ENCODE measurements around the gene CD69.
"Not testable (repeated sequence)": the region's sequence is repeated elsewhere in the genome, so short reads cannot be mapped to it uniquely, and the experiment has no call there.

The CD69 gene

DNA sequence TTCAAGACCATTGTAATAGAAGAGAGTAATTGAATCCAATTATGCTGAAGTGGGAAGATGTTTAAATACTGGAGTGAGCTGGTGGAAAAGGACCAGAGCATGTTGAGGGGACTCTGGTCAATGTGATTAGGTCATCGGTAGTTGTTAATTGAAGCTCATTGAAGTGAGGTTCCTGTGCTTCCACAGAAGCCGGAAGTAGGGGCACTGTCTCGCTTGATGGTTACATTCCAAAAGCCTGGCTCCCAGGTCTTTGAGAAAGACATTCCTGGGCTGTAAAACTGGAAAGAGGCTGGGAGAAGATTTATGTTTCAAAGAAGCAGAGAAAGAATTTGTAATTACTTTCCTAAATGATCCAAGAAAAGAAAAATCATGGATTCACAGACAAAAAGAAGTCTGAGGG lies 15.5 kb downstream of the CD69 start:
- DNase-seq, result no peak

DNA sequence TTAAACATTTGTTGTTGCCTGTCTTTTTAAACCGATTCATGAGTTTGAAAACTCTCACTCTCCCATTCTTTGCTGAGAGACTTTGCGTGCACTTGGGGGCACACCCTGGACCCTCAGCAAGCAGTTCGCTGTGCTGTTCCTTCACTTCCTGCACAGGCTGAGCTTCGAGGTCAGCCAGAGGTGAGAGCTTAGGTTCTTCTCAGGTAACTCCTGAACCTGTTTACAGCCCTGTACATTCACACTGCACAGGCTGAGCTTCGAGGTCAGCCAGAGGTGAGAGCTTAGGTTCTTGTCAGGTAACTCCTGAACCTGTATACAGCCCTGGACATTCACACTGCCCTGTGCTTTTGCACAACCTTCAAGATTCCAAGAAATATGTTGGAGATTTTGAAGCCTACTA lies 18.0 kb downstream of the CD69 start:
- DNase-seq, result peak; percentile 74 to 80

DNA sequence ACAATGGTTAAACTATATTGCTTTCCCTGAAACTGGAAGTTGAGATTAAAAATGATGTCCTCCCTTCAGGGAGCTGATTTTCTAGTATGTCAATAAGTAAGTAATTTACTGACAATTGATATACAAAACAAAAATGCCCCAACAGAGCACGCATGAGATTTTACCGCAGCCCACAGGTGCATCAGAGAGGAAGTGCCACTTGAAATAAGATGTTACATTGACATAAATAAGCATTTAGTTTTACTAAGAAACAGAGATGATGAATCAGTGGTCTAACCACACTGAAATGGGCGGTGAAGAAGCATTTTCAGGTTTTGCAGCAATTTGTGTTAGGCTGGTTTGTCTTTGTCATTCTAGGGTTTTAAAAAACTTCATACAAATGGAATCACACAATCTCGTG lies 19.0 kb downstream of the CD69 start:
- DNase-seq, result peak; percentile 92 to 93

DNA sequence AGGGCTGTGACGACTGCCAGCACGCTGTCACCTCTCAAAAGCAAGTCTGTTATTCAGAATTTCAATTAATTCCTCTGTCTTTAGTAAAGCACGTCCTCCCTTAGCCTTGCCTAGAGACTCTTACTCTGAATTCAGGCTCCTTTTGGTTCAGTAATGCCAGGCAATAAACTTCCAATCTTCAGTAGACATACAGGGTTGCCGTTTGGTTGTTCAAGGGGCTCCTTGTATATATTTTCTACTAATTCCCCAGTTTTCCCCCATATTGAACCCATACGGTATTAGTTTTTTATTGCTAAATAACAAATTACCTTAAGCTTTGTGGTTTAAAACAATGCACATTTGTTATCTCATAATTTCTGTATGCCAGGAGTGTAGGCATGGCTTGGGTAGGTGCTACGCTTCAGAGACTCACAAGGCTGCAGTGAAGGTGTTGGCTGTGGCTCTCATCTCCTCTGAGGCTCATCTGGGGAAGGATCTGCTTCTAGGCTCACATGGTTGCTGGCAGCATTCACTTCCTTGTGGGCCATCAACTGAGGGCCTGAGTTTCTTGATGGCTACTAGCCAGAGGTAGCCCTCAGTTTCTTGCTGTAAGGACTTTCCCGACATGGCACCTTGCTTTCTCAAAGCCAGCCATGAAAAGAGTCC lies 20.5 kb downstream of the CD69 start:
- peak; percentile 71 to 79 for DNase-seq

DNA sequence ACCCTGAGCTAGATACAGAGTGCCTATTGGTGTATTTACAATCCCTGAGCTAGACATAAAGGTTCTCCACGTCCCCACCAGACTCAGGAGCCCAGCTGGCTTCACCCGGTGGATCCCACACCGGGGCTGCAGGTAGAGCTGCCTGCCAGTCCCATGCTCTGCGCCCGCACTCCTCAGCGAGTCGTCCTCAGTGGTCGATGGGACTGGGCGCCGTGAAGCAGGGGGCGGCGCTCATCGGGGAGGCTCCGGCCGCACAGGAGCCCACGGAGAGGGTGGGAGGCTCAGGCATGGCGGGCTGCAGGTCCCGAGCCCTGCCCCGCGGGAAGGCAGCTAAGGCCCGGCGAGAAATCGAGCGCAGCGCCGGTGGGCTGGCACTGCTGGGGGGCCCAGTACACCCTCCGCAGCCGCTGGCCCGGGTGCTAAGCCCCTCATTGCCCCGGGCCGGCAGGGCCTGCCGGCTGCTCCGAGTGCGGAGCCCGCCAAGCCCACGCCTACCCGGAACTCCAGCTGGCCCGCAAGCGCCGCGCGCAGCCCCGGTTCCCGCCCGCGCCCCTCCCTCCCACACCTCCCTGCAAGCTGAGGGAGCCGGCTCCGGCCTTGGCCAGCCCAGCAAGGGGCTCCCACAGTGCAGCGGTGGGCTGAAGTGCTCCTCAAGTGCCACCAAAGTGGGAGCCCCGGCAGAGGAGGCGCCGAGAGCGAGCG lies 21.1 kb downstream of the CD69 start:
- DNase-seq, result peak; percentile 39 to 65

DNA sequence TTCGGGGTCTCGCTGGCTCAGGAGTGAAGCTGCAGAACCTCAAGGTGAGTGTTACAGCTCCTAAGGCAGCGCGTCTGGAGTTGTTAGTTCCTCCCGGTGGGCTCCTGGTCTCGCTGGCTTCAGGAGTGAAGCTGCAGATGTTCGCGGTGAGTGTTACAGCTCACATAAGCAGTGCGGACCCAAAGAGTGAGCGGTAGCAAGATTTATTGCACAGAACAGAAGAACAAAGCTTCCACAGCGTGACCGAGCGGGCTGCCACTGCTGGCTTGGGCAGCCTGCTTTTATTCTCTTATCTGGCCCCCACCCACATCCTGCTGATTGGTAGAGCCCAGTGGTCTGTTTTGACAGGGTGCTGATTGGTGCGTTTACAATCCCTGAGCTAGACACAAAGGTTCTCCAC lies 21.8 kb downstream of the CD69 start:
- DNase-seq, result not testable (repeated sequence)

DNA sequence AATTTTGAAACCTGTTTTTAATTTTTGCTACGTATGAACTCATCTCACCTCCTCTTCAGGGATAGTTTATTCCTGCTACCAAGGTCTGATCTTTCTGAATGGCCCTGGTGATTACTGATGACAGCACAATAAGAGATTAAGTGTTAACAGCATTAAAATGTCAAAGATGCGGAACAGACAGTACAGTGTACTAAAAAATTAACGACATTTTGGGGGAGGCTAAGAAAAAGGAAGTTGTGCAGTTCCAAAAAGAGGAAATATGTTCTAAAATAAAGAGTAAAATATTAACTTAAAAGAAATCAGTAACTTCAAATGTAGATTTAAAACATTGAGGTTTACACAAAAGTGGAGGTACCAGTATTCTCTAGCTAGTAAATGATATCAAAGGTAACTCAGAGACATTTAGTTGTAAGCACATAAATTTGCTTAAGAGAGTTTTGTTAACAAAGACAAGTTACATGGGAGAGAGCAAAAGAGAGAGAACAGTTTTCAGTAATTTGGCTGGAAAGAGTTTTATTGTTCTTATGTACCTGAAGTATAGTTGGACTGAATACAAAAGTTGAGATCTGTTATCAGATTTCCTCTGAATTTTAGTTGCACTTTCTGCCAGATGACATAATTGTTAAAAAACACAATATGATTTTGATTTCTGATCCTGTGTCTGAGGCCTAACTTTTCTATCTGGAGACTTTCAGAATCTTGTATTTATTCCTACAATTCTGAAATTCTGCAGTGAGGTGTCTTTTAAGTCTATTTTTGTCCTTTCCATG lies 23.6 kb downstream of the CD69 start:
- DNase-seq, result peak in 1 of 2 donors; percentile 85

DNA sequence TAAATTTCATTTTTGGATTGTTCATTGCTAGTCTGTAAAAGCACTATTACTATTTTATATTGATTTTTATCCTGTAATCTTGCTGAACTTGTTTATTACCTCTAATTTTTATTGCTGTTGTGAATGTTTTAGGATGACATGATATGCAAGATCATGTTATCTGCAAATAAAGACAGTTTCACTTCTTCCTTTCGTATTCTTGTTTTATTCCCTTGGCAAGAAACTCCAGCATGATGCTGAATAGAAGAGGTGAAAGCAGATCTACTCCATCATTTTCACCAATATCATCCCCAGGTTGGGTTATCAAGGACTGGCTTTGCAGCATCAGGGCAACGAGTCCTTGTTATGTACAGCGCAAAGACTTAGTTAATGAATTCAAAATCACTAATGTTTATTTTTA lies 25.1 kb downstream of the CD69 start:
- DNase-seq, result no peak

DNA sequence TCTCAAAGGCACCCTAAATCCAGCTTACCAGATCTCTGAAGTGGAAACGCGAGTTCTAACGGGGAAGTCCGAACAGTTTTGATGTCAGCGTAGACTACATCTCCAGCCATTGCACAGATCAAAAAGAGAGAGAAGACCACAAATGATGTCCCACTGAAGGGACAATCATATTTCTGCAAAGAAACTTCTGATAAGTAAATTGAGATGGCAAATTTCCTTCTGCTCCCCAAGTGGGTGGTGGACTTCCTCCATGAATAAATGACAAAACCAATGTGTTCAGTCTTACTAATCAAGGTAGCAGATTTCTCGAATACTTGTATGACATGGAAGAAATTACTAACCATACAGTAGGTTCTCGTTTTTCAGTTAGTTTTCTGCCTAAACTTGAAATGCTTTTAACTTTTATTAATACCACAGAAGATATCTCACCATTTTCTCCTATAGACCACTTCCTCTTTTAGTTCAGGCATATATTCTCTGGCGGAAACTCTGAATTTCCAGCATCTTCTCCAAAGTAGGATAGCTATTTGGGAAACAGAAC lies 27.7 kb downstream of the CD69 start, which contains the start of gene CLECL1:
CLECL1 (minus strand) TSS at position 177 of the 541 bp plus-strand sequence.
- DNase-seq, result peak in 1 of 2 donors; percentile 51

DNA sequence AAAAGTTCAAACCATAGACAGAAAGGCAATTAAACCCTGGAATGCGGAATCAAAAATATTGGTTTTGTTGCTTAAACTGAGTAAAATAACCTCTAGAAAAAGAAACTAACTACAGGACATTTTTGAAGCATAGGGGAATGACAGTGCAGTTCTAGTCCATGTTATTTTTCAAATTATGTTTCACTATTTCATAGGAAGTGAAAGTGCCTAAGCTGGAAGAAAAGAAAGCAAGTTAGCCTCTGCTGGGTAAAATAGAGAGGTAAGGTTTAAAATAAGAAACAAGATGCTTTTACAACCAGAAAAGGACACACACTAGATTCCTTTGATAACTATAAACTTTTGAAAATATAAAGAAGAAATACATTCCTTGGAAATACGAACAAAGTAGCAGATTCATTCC lies 28.9 kb downstream of the CD69 start:
- DNase-seq, result peak in 1 of 2 donors; percentile 38

DNA sequence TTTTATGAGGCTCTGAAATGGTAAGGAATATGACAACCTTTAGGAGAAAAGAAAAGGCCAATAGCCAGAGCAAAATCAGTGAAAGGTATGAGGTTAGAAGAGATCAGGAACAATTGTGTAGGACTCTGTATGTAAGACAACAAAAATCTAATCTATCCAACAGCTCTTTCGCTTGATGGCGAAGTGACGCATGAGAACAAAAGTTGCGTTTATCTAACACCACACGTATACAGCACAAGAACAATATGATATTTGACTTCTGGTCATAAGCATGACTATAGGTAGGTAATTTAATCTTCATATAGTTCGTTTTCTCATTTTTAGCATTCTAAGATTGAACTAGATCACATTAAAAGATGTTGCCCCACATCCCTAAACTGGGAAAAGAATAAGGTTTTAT lies 29.3 kb downstream of the CD69 start:
- DNase-seq, result peak in 1 of 2 donors; percentile 34

DNA sequence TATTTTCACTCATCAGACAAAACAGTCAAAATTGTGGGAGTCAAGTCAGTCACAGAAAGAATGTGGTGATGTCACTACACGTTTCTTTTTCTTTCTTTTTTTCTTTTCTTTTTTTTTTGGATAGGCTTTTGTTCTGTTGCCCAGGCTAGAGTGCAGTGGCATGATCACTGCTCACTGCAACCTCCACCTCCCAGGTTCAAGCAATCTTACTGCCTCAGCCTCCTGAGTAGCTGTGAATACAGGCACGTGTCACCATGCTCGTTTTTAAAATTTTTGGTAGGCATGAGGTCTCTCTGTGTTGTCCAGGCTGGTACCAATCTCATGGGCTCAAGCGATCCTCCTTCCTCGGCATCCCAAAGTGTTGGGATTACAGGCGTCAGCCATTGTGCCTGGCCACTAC lies 30.1 kb downstream of the CD69 start:
- peak in 1 of 2 donors; percentile 32 for DNase-seq

DNA sequence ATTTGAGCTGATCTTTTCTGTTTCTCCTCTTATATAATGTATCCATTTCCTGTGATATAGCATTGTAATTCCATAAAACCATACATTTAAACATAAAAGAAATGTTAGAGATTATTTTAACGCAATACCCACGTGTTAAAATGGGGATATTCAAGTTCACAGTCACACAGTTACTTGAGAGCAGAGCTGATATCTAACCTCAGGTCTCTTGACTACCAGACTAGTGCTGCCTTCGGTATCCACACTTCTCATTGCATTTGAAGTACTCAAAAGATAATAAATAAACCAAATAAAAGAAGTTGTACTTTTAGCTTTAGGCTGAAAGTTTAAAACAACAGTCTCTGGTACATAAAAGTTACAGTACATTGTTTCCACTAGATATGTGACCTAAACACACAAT lies 30.7 kb downstream of the CD69 start:
- peak in 1 of 2 donors; percentile 36 for DNase-seq

DNA sequence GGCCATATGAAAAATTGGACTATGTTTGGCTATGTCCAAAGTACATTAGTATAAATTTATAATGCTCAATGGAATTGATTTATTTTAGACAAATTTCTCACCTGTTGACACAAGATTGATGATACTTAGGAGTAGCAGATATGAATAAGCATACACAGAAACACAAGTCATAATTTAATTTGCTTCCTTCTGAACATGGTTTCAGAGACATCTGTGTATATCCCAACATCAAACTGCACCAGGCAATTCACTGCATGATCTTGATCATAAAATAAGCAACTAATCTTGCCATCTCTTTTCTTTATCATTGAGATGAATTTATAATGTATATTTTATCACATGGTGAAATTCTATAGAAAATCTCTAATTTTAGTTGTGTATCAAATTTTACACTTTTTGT lies 31.6 kb downstream of the CD69 start:
- DNase-seq, result no peak

DNA sequence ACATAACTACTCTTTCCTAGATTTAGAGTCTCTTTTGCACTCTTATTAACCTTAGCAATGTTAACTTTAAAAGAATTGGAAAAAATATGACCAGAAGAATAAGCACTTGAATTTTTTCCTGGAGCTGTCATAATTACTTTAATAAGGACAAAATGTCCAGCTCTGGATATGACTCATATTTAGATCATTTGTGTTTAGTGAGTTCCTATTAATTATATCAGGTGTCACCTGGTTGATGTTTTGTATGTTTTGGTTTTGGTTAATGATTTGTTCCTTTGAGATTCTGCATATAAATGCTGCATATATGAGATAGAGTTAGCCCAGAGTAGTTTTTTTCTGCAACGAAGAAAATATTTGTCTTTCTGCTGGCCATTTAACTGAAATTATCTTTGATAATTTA lies 32.9 kb downstream of the CD69 start:
- DNase-seq, result no peak

DNA sequence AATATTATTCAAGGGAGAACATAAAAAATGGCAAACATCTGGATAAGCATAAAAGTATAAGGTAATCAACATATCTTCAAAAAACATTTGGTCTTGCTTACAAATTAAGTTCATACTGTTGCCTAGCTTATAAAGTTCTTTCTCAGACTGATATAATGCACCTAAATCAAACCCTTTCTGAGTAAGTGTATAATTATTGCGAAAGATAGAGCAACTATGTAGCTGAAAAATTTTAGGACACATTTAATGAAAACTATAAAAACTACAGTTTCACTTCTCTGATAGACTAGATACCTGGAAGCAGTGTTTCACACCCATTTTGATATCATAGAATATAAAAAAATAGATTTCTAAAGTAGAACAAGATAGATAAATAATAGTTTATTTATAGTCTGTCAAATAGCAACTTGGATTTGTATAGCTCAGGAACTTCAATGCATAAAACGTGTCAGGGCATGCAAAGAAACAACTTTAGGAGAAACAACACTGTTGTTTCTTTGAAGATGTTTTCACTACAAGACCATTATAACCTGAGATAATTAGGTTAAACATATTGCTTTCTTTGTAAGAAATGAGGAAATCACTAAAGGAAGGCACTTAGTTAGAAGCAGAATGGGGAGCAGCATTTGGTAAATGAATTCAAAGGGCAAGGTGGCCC lies 35.4 kb downstream of the CD69 start:
- DNase-seq, result no peak

DNA sequence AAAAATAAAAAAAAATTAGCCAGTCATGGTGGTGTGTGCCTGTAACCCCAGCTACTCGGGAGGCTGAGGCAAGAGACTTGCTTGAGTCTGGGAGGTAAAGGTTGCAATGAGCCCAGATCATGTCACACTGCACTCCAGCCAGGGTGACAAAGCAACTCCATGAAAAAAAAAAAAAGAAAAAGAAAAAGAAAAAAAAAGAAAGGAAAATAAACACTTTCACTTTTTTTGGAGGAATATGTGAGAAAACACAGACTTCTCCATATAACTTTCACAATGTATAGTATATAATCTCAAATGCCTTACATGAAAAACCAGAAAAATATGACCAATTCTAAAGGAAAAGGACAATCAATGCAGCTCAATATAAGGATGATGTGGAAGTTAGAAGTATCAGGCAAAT lies 36.7 kb downstream of the CD69 start:
- DNase-seq, result no peak

DNA sequence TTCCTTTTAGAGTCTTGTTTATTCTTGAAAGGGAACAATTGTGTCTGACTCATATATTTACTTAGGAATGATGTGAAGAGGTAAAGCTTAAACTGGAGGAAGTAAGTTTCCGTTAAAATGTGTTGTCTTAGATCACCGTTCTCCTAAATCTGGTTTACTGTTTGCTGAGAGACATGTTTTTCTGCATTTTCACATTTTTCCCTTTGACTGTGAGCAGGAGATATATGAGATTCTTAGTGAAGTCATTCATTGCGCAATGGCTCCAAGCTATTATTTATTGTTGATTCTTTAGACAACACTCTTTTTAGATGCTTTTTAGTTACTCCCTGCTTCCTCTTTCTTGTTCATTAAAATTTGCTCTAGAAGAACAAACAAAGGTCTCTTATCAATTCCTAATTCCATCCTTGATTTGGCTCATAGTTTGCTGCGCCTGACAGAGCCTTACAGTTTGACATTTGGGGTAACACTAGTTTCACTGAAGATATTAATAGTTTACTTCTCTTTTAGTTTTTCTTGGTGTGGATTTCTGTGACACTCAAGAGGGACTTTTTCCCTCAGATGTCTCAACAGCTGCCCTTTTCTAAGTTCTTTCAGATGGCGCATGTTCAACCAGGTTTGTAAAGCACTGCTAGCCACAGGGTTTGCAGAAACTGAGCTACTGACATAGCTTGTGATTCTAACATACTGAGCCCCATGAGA lies 39.2 kb downstream of the CD69 start:
- DNase-seq, result peak in 1 of 2 donors; percentile 47

DNA sequence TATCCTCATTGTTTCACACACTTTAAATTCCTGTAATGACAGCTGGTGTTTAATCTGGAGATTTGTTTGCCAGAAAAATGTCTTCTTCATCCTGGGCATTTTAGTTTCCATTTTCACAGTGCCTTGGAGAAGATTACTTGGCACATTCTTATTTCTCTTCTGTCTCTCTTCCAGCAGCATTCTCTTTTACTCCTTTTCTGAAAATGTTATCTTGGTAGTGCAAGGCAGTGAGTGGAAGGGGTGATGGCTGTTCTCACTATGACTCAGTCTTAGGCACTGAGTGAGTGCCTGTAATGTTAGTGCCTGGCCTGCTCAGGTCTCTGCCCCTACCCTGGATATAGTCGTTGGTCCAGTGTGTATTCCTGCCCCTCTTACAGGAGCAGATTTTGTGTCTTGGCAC lies 40.9 kb downstream of the CD69 start:
- no peak for DNase-seq

DNA sequence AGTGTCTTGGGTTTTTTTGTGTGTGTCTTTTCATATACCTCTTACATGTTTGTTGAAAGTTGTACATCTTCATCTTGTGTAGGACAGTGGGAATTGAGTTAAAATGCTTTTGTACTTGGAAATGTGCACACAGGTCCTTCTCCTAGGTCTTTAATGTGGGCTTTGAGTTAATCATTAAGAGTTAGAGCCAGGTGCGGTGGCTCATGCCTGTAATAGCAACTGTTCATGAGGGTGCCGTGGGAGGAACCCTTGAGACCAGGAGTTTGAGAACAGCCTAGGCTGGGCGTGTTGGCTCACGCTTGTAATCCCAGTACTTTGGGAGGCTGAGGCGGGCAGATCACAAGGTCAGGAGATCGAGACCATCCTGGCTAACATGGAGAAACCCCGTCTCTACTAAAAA lies 41.7 kb downstream of the CD69 start:
- DNase-seq, result no peak

DNA sequence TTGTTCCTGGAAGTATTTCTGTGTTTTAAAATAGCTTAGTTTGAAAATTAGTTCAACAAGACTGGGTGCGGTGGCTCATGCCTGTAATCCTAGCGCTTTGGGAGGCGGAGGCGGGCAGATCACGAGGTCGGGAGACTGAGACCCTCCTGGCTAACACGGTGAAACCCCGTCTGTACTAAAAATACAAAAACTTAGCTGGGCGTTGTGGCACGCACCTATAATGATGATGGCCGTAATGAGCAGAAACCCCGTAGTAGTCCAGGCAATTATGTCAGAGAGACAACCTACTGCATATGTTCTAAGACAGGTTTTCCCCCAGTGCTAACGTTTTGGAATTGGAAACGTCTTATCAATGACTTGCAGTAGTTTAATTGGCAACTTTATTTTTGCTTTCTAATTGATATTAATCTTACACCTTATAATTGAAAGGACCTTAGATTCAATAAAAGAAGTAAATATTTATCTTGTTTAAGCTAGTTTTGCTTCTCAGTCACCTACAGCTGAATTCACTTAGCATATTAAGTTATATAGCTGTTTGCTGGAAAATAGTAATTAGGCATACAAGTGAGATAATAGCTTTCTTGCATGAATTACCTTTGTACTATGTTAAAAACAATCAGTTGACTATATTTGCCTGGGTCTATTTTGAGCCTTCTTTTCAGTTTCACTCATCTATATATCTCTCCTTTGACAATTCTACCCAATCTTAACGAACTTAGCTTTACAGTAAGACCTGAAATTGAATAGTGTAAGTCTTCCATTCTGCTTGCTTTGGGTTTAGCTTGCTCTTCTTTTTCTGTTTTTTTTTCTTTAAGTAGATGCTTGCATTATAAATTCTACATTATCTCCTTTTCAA lies 43.4 kb downstream of the CD69 start:
- DNase-seq, result no peak
